ENCODE results near the gene KIF1B.
"Not testable (repeated sequence)": the region's sequence is repeated elsewhere in the genome, so short reads cannot be mapped to it uniquely, and the experiment has no call there.

The KIF1B gene

DNA sequence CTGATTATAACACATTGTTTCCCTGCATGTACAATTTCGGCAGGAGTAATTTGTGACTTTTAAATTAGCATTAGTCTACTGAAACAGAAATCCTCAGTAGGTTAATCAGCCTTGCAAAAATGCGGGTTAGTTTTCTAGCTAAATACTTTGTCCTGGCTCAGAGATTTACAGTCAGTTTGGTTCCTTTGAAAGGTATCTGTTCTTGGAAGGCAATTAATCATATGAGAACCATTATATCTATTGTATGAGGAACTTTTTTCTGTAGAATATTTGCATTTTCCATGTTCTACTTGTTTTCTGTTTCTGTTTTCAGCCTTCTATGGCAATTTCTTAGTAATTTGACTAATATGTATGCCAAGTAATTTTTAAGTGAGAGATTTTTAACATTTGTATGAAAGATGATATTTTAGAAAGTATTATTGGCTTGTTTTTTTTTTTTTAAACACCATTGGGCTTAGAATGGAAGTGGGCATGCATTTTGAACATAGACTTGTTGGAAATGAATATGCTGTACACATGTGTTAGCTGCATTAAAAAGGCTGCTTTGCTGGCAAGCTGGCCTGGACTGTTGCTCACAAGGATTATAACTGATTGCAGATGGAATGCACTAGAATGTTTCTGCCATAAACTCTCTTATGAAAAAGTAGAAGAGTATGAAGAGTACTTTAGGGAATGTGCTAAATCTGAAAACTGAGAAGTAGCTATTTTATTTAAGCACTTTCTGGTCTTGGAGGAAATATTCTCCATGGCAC, 26.2 kb downstream of the KIF1B start:
- DNase-seq (ENCODE audit: low read depth in 4 of 4, low spot score in 1 of 4): no peak

DNA sequence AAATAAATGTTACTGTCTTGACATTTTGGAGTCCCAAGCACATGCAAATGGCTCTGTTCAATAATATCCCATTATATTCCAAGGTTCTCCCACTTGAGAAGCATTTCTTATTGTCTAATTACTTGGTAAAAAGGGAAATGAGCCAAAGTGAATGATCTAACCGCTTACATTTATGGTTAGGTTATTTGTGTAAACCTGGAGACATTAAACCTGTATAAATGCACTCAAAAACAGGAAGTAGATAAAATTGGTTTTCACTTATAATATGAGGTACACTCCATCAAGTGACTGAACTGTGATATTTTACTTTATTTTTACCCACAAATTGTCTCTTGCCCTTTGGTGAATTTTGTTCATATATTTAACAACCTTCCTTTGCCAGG, 26.8 kb downstream of the KIF1B start:
- DNase-seq (ENCODE audit: low read depth in 4 of 4, low spot score in 1 of 4): no peak

DNA sequence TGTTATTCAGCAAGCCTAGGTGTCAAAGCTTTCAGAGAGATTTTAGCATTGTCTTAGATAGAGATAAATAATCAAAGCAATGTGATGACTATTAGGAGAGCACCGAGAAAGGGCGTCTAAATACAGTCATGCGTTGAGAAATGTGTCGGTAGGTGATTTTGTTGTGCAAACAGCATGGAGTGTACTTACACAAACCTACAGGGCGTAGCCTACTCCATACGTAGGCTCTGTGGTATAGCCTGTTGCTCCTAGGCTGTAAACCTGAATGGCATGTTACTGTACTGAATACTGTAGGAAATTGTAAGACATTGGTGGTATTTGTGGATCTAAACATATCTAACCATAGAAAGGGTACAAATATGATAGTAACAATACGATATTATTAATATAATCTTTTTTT, 31.8 kb downstream of the KIF1B start:
- DNase-seq (ENCODE audit: low read depth in 4 of 4, low spot score in 1 of 4): no peak

DNA sequence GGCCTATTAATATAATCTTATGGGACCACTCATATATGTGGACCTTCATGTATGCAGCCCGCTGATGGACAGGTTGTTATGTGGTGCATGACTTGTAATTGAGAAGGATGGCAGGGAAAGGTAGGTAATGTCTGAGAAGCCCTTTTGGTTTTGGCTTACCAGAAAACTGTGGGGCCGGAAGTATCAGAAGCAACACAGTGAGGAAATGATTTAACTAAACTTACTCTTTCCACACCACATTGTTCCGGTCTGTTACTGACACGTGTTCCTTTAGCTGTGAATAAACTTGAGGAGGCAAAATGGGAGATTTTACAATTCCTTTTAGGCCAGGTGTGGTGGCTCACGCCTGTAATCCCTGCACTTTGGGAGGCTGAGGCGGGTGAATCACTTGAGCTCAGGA, 32.4 kb downstream of the KIF1B start:
- no peak for DNase-seq (ENCODE audit: low read depth in 4 of 4, low spot score in 1 of 4)

DNA sequence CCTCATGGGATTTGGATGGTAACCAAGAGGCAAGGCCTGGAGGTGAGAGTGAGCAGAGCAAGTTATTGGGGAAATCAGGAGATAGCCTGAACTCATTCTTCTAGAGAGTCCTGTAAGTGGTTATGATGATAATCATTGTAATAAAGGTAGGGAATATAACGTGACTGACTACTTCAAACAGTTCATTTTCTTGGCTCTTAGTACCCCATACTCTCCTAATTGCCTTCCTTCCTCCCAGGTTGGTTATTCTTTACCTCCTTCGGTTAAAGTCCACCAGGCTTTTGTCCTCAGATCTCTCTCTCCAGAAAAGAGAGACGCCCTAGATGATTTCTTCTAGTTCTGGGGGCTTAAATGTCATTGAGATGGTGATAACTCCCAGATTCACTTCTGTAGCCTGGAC, 35.3 kb downstream of the KIF1B start:
- DNase-seq (ENCODE audit: low read depth in 4 of 4, low spot score in 1 of 4): no peak

DNA sequence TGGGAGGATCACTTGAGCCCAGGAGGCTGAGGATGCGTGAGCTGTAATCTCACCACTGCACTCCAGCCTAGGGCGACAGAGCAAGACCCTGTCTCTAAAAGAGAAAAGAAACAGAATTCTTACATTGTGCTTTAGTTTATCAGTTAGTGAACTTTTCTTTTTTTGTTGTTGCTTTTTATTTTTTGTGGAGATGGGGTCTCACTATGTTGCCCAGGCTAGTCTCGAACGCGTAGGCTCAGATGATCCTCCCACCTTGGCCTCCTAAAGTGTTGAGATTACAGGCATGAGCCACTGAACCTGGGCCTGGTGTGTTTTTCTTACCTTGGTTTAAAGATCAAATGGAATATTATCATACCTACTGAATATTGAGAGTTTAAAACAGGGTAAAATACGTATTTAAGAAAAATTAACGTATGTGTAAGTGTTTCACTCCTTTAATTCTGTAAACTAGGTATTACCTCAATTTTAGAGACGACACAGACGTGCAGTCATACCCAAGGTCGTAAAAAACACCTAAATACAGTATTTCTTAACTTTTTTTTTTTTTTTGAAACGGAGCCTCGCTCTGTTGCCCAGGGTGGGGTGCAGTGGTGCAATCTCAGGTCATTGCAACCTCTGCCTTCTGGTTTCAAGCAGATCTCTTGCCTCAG, 39.6 kb downstream of the KIF1B start:
- DNase-seq (ENCODE audit: low read depth in 4 of 4, low spot score in 1 of 4): no peak

DNA sequence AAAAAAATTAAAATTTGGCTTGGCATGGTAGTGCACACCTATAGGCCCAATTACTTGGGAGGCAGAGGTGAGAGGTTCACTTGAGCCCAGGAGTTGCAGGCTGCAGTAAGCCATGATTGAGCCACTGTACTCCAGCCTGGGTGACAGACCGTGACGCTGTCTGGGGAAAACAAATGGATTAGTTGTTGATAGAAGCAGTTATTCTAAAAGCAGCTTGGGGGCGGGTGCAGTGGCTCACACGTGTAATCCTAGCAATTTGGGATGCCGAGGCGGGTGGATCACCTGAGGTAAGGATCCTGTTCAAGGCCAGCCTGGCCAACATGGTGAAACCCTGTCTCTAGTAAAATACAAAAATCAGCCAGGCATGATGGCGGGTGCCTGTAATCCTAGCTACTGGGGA, 40.3 kb downstream of the KIF1B start:
- no peak for DNase-seq (ENCODE audit: low read depth in 4 of 4, low spot score in 1 of 4)

DNA sequence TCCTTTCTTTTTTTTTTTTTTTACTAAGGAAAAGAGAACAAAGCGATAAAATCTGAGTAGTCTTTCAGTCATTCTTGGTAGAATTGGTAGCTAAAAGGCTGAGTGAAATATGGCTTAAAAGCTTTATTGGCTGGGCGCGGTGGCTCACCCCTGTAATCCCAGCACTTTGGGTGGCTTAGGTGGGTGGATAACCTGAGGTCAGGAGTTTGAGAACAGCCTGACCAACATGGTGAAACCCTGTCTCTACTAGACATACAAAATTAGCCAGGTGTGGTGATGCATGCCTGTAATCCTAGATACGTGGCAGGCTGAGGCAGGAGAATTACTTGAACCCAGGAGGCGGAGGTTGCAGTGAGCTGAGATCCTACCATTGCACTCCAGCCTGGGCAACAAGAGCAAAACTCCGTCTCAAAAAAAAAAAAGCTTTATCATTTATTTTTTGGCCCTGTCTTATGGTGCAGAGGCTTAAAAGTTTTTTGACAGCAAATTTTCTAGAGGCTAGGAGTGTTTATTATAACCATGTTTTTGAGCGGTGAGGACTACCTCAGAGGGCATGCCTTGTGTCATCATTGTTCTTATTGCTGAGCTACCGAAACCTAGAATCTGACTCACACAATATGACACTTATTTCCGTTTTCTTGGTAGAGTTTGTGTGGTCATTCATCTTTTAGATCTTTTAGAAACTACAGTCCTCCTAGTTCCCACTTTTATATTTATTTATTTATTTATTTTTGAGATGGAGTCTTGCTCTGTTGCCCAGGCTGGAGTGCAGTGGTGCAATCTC, 41.1 kb downstream of the KIF1B start:
- not testable (repeated sequence) for DNase-seq (ENCODE audit: low read depth in 4 of 4, low spot score in 1 of 4)

DNA sequence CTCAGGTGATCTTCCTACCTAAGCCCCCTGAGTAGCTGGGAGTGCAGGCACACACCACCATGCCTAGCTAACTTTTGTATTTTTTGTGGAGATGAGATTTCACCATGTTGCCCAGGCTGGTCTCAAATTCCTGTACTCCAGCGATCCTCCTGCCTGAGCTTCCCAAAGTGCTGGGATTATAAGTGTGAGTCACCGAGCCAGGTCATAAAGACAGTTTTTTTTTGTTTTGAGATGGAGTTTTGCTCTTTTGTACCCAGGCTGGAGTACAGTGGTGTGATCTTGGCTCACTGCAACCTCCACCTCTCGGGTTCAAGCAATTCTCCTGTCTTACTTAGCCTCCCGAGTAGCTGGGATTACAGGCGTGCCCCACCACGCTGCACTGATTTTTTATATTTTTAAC, 42.1 kb downstream of the KIF1B start:
- DNase-seq (ENCODE audit: low read depth in 4 of 4, low spot score in 1 of 4): no peak

DNA sequence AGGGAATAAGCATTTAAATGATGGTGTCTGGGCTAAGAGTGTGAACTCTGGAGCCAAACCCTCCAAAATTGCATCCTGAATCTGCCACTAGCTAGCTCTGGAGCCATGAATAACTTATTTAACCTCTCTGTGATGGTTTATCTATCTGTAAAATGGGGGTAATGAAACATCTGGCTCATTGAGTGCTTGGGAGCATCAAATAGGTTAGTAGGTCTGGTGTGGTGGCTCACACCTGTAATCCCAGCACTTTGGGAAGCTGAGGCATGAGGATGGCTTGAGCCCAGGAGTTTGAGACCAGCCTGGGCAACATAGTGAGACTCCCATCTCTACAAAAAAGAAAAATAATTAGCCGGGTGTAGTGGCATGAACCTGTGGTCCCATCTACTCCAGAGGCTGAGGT, 42.8 kb downstream of the KIF1B start:
- no peak for DNase-seq (ENCODE audit: low read depth in 4 of 4, low spot score in 1 of 4)

DNA sequence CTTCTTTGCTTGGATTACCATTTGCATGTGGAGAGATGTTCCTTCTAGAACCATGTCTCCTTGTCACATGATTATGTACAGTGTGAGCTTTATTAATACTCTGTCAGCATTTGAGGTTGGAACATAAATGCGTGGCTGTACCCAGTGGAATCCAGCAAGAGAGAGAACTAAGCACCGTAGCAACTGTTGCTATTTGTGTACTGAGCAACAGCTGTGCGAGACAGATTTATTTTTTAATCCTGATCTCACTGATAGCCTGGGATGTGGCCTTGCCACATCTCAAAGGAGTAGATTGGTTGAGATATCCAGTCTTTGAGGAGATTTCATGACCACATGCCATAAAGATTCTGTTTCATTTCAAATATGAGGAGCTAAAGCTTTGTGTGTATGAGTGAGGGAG, 43.4 kb downstream of the KIF1B start:
- DNase-seq (ENCODE audit: low read depth in 4 of 4, low spot score in 1 of 4): no peak

DNA sequence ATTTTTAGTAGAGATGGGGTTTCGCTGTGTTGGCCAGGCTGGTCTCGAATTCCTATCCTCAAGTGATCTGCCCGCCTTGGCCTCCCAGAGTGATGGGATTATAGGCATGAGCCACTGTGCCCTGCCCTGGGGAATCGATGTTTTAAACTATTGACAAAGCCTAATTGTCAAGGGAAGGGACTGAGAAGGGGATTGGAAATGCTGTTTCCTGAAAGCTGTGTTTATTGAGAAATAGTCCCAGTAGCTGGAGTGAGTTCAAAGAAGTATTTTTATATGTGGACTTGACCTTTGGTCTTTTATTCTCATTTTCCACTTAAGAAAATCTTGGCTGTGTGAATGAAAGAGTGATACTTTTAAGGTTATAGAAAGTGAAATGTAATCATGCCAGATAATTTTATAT, 47.5 kb downstream of the KIF1B start:
- DNase-seq (ENCODE audit: low read depth in 4 of 4, low spot score in 1 of 4): no peak

DNA sequence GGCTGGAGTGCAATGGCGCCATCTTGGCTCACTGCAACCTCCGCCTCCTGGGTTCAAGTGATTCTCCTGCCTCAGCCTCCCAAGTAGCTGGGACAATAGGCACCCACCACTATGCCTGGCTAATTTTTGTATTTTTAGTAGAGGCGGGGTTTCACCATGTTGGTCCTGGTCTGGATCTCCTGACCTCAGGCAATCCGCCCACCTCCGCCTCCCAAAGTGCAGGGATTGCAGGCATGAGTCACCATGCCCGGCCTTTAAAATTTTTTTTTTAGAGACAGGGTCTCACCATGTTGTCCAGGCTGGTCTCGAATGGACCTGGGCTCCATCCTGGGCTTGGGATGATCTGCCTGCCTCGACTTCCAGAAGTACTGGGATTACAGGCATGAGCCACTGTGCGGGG, 49.2 kb downstream of the KIF1B start:
- DNase-seq (ENCODE audit: low read depth in 4 of 4, low spot score in 1 of 4): not testable (repeated sequence)

DNA sequence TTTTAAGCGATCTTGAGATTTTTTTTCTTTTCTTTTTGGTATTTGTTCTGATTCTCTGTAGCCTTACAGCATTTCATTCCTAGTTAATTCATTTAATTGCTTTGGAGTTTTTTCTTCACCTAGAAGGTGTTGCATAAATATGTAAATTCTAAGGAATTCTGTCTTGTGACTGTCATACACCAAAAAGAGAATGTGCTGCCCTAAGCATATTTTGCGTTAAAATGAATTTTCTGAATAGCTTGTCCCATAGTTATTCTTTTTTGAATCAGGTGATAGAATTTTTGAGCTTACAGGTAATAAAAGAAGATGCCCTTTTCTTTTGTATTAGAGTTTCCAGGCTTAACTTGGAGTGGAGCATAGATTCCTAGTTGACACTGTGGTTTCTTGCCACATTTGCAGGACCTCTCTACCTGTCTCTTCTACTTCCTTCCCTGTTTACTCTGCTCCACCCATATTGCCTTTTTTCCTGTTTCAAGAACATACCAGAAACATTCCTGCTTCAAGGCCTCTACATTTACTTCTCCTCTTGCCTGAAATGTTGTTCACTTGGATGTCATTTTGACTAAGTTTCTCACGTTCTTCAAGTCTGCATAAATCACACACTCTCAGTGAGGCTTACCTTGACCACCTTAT, 53.2 kb downstream of the KIF1B start:
- no peak for DNase-seq (ENCODE audit: low read depth in 4 of 4, low spot score in 1 of 4)

DNA sequence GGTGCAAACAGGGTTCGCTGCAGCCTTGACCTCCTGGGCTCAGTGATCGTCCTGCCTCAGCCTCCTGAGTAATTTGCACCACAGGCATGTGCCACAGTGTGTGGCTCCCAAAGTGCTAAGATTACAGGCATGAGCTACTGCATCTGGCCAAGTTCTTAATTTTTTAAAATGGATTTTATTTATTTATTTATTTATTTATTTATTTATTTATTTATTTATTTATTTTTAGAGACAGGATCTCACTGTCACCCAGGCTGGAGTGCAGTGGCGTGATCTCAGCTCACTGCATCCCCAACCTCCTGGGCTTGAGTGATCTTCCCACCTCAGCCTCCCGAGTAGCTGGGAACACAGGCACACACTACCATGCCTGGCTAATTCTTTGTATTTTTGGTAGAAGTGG, 54.7 kb downstream of the KIF1B start:
- no peak for DNase-seq (ENCODE audit: low read depth in 4 of 4, low spot score in 1 of 4)

DNA sequence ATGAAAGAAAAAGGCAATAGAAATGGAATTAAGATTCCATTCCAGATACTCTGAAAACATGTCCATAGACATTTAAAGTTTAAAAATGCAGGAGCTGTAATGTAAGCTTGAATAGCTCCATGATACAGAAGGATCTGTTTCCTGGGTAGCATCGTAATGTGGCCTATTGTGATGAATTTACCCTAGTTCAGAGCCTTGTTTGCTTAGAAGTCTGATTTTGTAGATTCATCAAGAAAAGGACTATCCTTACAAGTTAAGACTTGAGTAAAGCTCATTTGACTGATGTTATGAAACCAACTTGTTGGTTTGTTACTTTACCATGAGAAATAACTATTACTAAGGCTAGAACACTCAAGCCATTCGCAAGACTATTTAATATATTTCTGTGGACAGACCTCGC, 55.5 kb downstream of the KIF1B start:
- no peak for DNase-seq (ENCODE audit: low read depth in 4 of 4, low spot score in 1 of 4)

DNA sequence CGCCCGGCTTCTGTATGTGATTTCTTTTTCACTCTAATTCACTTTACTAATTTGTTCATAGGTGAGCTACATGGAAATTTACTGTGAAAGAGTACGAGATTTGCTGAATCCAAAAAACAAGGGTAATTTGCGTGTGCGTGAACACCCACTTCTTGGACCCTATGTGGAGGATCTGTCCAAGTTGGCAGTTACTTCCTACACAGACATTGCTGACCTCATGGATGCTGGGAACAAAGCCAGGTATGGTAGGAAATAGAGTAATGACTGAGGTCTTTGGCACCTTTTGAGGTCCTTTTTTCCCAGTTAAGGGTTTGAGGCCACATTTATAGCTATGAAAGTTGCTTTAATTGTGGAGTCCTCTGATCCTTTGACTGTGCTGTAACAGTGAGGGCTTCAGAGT, 56.9 kb downstream of the KIF1B start:
- DNase-seq (ENCODE audit: low read depth in 4 of 4, low spot score in 1 of 4): no peak

DNA sequence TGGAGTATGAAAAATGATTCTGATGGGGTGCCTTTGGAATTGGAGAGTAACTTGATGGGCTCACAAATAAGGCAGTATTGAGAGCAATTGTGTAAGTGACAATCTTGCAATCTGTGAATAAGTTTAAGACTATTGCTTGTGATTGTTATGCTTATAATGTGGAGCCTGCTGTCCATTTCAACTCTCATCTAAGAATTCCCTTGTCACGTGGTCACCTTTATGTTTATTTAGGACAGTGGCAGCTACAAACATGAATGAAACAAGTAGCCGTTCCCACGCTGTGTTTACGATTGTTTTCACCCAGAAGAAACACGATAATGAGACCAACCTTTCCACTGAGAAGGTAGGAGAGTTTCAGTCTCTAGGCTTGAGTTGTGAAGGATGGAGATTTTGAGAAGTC, 57.6 kb downstream of the KIF1B start:
- DNase-seq (ENCODE audit: low read depth in 4 of 4, low spot score in 1 of 4): no peak

DNA sequence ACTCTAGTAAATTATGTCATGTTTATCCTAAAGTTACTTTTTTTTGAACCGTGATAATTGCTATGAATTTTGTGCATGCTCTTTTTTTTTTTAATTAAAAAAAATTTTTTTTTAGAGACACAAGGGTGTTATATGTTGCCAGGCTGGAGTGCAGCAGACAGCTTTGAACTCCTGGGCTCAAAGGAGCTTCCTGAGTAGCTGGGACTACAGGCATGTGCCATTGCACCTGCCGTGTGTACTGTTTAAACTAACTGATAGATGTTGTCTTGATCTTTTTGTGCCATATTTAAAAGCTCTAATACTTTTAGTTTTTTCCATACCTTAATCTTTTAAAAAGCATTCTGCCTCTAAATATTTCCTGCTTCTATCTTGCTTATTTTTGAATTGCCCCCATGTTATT, 60.7 kb downstream of the KIF1B start:
- no peak for DNase-seq (ENCODE audit: low read depth in 4 of 4, low spot score in 1 of 4)

DNA sequence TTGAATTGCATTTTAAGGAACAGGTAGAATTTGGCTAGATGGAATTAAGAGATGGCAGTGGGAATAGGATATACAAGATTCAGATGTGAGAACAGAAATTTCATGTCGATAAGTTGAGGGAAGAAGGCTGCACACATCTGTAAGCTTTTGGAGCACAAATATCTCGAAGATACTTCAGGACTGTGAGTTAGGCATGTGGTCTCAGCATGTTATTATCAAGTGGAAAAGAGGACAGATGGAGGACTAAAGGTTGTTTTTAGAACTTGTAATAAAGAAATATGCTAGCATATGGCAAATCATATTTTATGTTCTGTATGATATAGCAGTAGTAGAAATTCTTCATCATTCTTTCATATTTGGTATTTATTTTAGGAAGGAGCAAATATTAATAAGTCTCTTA, 61.5 kb downstream of the KIF1B start:
- DNase-seq (ENCODE audit: low read depth in 4 of 4, low spot score in 1 of 4): no peak

DNA sequence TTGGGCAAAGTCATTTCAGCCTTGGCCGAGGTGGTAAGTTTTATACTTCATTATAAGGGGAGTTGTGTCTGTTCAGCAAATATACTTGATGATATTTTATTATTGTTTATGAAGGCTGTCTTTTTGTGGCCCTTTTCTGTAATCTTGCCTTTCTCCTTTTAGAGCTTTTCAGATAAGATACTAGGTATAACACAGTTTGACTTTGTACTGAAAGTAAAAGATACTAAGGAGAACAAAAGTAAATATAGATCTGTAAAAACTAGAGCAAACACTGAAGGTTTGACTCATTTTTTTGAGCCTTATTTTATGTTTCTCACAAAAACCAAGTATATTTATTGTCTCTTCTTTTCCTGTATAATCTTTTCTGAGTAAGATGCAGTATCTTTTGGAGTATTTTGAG, 61.9 kb downstream of the KIF1B start:
- DNase-seq (ENCODE audit: low read depth in 4 of 4, low spot score in 1 of 4): no peak

DNA sequence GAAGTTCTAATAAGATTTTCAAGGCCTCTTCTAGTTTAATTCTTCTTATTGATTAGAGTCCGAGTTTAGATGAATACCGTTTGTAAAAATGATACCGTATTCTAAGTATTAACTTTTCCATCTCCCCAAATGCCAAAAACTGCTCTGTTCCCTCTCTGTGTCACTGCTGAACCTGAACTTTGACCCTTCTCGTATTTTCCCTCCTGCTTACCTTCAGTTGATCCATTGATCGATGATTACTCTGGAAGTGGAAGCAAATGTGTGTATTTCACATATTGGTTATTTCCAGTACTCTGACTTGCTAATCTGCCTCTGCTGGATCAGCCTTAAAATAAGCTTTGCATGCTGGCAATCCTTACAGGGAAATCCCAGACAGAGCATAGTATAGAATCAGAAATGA, 68.5 kb downstream of the KIF1B start:
- DNase-seq (ENCODE audit: low read depth in 4 of 4, low spot score in 1 of 4): no peak

Data from stimulated activated CD4-positive, alpha-beta T cell treated with anti-CD3 and anti-CD28 coated beads, Interleukin-1b, Interleukin-23, amount 100 ng/mL, for 24 hours (primary cell).